GM12864 (cell line): Measurements from ENCODE around the gene STXBP5.

Experiments
- DNase-seq: peaks from one replicate; pipeline ENCODE4 v3.0.0-alpha.2; 2011; ENCODE audit warnings: low read depth
- H3K4me3 ChIP-seq: 2 replicates; pipeline ENCODE4 v1.5.1; 2011; ENCODE audit warnings: mild to moderate bottlenecking, low read depth, low read length, control low read depth
- TF ChIP-seq, protein P1 (sequence below): IDR thresholded peaks from 2 replicates; pipeline ENCODE4 v1.5.1; 2011; ENCODE audit warnings: low read depth, mild to moderate bottlenecking, moderate library complexity, low read length, control low read depth, inconsistent platforms; ENCODE audit errors: missing control alignments

Gene STXBP5

DNA sequence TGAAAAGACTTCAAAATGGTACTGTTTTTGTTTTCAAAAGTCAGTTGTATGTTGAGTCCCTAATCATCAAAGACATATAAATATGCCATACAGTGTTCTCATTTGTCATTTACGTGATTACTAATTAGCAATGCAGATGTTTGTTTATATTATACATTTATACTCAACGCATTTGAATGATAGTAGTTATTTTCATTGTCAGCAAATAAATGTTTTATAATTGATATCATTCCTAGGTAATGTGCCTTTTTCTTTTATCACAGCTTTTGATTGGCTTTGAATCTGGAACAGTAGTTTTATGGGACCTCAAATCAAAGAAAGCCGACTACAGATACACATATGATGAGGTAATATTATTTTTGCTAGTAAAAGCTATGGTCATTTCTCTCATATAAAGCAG, 62.6 kb downstream of the STXBP5 start:
- TF ChIP-seq, protein P1, sequence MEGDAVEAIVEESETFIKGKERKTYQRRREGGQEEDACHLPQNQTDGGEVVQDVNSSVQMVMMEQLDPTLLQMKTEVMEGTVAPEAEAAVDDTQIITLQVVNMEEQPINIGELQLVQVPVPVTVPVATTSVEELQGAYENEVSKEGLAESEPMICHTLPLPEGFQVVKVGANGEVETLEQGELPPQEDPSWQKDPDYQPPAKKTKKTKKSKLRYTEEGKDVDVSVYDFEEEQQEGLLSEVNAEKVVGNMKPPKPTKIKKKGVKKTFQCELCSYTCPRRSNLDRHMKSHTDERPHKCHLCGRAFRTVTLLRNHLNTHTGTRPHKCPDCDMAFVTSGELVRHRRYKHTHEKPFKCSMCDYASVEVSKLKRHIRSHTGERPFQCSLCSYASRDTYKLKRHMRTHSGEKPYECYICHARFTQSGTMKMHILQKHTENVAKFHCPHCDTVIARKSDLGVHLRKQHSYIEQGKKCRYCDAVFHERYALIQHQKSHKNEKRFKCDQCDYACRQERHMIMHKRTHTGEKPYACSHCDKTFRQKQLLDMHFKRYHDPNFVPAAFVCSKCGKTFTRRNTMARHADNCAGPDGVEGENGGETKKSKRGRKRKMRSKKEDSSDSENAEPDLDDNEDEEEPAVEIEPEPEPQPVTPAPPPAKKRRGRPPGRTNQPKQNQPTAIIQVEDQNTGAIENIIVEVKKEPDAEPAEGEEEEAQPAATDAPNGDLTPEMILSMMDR: no peak
- DNase-seq: no peak

DNA sequence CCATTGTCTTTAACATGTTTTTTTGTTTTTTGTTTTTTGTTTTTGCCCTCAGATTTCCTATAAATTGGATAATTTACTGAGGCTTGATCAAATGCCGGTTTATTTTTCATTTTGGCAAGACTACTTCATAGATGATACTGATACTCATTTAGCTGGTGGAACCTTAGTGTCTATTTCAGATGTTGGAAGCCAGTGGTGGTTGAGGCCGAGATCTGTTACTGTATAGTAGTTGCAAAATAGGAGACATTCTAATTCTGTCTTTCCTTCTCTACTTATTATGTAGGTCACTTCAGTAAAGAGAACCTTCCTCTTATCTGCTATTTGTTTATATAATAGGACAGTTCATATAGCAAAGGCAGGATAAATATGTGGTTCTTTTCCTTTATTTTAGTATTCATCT, 63.4 kb downstream of the STXBP5 start:
- TF ChIP-seq, protein P1: no peak
- DNase-seq: no peak
- H3K4me3 ChIP-seq: no peak overlapping the region

More for the DNA sequence above, 62.6 kb downstream of the STXBP5 start:
- H3K4me3 ChIP-seq: no peak overlapping the region

DNA sequence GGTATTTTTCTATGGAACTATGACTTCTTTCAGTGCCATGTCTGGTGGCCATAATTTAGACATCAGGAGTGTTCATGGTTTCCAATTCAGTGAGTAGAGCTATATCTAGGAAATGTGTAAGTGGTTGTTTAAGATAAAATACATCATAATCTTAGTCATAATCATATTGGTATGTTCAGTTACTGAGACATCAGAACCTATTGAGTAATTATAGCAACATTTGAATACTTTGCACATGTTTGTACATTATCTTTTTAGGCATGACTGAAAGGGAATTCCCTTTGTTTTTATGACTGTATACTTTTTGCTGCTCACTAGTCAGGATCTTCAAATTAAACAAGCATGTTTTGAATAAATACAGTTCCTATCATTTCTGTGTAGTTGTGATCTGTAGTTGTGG, 64.0 kb downstream of the STXBP5 start:
- H3K4me3 ChIP-seq: no peak overlapping the region
- TF ChIP-seq, protein P1: no peak
- no peak for DNase-seq

DNA sequence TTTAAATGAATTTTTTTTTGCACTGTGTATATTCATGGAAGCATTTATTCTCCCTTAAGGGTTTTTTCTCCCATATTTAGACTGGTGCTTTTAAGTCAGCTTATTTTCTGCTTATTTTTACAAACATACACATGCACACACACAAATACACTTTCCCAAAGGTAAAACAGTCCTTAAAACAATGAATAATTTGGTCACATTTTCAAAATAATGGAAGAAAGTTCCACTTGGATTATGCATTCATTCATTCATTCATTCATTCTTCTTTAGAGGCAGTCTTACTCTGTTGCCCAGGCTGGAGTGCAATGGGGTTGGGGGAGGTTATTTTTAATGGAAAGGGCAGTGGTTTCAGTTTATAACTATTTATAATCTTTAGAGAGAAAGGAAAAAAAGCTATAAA, 69.8 kb downstream of the STXBP5 start:
- no peak overlapping the region for H3K4me3 ChIP-seq
- no peak for DNase-seq
- TF ChIP-seq, protein P1: no peak

DNA sequence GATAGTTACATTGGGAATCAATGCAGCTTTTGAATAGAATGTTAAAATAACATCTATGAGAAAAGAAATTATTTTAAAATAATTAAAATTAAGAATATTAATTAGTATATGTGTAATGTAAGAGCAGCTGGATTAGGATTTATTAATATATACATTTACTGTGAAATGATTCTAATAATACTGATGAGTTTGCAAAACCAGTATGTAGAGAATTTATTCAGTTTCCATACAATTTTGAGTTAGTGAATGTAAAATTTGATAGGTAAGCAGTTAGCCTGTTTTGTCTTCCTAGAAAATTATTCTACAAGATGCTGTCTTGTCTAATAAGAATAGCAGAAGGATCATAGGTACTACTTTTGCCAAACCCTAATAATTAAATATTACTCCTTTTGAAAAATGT, 70.6 kb downstream of the STXBP5 start:
- TF ChIP-seq, protein P1: no peak
- H3K4me3 ChIP-seq: no peak overlapping the region
- no peak for DNase-seq

DNA sequence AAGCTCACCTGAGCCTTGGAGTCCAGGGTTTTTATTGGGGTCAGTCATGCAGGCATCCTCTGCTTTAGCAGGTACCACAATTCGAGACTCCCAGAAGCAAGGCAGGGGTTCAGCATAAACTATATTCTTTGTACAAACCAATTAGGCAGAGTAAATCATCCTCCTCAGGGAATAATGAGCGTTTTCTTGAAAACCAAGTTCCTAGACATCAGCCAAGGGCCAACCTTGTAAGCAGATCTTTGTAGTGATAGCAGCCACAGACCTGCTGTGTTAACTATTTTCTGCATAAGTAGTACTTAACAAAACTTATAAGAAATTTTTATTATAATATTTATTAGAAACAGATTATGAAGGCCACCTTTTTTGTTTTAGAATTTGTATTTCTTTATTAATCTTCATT, 74.7 kb downstream of the STXBP5 start:
- no peak for DNase-seq
- no peak overlapping the region for H3K4me3 ChIP-seq
- TF ChIP-seq, protein P1: no peak

DNA sequence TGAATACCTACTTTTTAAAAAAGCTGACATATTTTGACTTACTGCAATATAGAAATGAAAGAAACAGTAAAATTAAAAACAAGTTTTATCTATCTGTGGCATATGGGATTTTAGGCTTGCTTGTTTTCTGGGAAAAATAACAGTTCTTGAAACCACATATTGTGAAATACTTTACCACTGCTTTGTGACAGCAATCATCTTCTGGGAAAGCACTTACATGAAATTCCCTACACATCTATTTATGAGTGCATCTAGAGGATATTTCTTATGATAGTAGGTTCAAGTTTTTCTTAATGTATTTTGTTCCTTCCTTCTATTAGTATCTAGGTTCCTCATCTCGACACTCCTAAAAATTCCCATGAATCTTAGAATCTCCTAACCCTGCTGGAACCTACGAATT, 75.2 kb downstream of the STXBP5 start:
- H3K4me3 ChIP-seq: no peak overlapping the region
- TF ChIP-seq, protein P1: no peak
- no peak for DNase-seq
